Panc1 (cell line): ENCODE measurements around the gene TMEM131L. TPM values are rescaled to one million over a fixed set of nuclear protein-coding genes. Genes with fewer than 3 reads are reported as not detected.

Experiments
- ATAC-seq: fragments of 200-7000 bp; cut with Tn5 transposase; 2 replicates; pipeline ENCODE4 v1.9.1; 2020; ENCODE audit warnings: mild to moderate bottlenecking, moderate library complexity
- BruUV-seq: library from RNA; stranded (reverse); fragments of 400-500 nt; replicated peaks from 2 replicates; lab custom pipeline; 2021; lab: Mats Ljungman, UMichigan
- CTCF ChIA-PET: fragments of 300-600 bp; sonication (Branson Sonifier 250); formaldehyde crosslinking; loops from one replicate; lab custom pipeline; 2022; ENCODE audit warnings: antibody characterized with exemption; lab: Charles Lee
- POLR2A ChIA-PET: fragments of 300-600 bp; sonication (Branson Sonifier 250); formaldehyde crosslinking; loops from one replicate; lab custom pipeline; 2022; ENCODE audit warnings: antibody characterized with exemption; lab: Charles Lee
- DNase-seq: peaks from one replicate; pipeline ENCODE4 v3.0.0-alpha.2; 2010; ENCODE audit warnings: low read depth, low spot score
- H3K27ac ChIP-seq: 2 replicates; pipeline ENCODE4 v1.5.1; 2011; ENCODE audit warnings: mild to moderate bottlenecking, low read length, inconsistent platforms
- H3K27me3 ChIP-seq: fragments of 200-500 bp; sonication (Bioruptor generic); 2 replicates; pipeline ENCODE4 v1.6.0; 2014; ENCODE audit warnings: low read length, inconsistent platforms; ENCODE audit not compliant: control insufficient read depth, insufficient read depth
- H3K36me3 ChIP-seq: fragments of 200-500 bp; sonication (Bioruptor generic); 2 replicates; pipeline ENCODE4 v1.5.1; 2014; ENCODE audit warnings: inconsistent platforms, mild to moderate bottlenecking, low read length, moderate library complexity; ENCODE audit not compliant: control insufficient read depth, insufficient read depth
- H3K4me1 ChIP-seq: 2 replicates; pipeline ENCODE4 v1.5.1; 2011; ENCODE audit warnings: inconsistent platforms, mild to moderate bottlenecking, low read length, moderate library complexity; ENCODE audit not compliant: control insufficient read depth, insufficient read depth
- H3K4me3 ChIP-seq, 2 experiments: 2 replicates each; pipeline ENCODE4 v1.5.1; 2011 to 2012; ENCODE audit warnings: low read depth in 2 of 2, low read length in 2 of 2, mild to moderate bottlenecking in 2 of 2, inconsistent platforms in 1 of 2, moderate library complexity in 1 of 2
- H3K9me3 ChIP-seq: fragments of 200-500 bp; sonication (Bioruptor generic); 2 replicates; pipeline ENCODE4 v1.5.1; 2014; ENCODE audit warnings: low read depth, mild to moderate bottlenecking, inconsistent platforms, low read length, moderate library complexity; ENCODE audit not compliant: control insufficient read depth, insufficient read depth
- CTCF ChIP-seq: fragments of 450-650 bp; IDR thresholded peaks from 2 replicates; pipeline ENCODE4 v1.5.1; 2017; ENCODE audit warnings: mild to moderate bottlenecking
- POLR2AphosphoS5 ChIP-seq: IDR thresholded peaks from 2 replicates; pipeline ENCODE4 v1.6.1; 2012; ENCODE audit warnings: mild to moderate bottlenecking, low read depth, low read length, moderate library complexity
- REST ChIP-seq, 2 experiments: IDR thresholded peaks; 2 replicates each; pipeline ENCODE4 v1.6.1; 2011 to 2012; ENCODE audit warnings: low read depth in 2 of 2, control low read depth in 1 of 2, low read length in 1 of 2, mild to moderate bottlenecking in 1 of 2, moderate library complexity in 1 of 2; ENCODE audit not compliant: insufficient read depth in 1 of 2
- SIN3A ChIP-seq: IDR thresholded peaks from 2 replicates; pipeline ENCODE4 v1.6.1; 2012; ENCODE audit warnings: low read depth, mild to moderate bottlenecking, low read length, moderate library complexity, borderline replicate concordance; ENCODE audit not compliant: insufficient read depth
- TCF7L2 ChIP-seq: IDR thresholded peaks from 2 replicates; pipeline ENCODE4 v1.6.1; 2011; ENCODE audit warnings: mild to moderate bottlenecking, low read depth, low read length, inconsistent platforms
- in situ Hi-C: cut with HindIII; loops from 2 replicates; pipeline ENCODE4 v1.10.0; 2016; ENCODE audit warnings: low sequenced_read_pairs, low pct_unique_long_range_greater_than_20kb
- intact Hi-C: fragments of 100-400 bp; cut with micrococcal nuclease; formaldehyde crosslinking; loops from one replicate; pipeline ENCODE4 v1.10.0; 2022; ENCODE audit not compliant: unreplicated experiment
- total RNA-seq: library from RNA; stranded (reverse); gene quantifications from one replicate; pipeline ENCODE4 v1.2.1, GENCODE V29; 2021; ENCODE audit not compliant: unreplicated experiment

Gene TMEM131L
- total RNA-seq, 1 experiment from 2014 or later: 13.5 TPM

GRCh38 chr4:153485359-153485758, 19.2 kb downstream of the TMEM131L start:
- Histone ChIP-seq H3K27ac (no peak overlapping the region), H3K4me1 (peaks cover 20% of the 10 kb centered on the region), H3K27me3 (no peaks in the 10 kb centered on the region), H3K36me3 (no peaks in the 10 kb centered on the region), H3K9me3 (no peaks in the 10 kb centered on the region), H3K4me3 (no peak overlapping the region)
- DNase-seq (no peak), ATAC-seq (no peak)
- BruUV-seq: no TSS peak
- intact Hi-C loops (no loop called here), in situ Hi-C loops (no loop called here)
- CTCF ChIA-PET: no interaction called here
- TF ChIP-seq TCF7L2: no peak
- POLR2A ChIA-PET: no interaction called here

GRCh38 chr4:153485860-153486259, 19.7 kb downstream of the TMEM131L start:
- H3K27ac ChIP-seq: no peak overlapping the region
- POLR2A ChIA-PET: no interaction called here
- CTCF ChIA-PET: no interaction called here
- DNase-seq: no peak
- H3K36me3 ChIP-seq: no peaks in the 10 kb centered on the region
- in situ Hi-C loops: no loop called here
- no peaks in the 10 kb centered on the region for H3K9me3 ChIP-seq
- no peak for ATAC-seq
- no peak for TF ChIP-seq TCF7L2
- no peak for TF ChIP-seq SIN3A
- TF ChIP-seq POLR2AphosphoS5: no peak
- no peak for TF ChIP-seq REST (IDR thresholded peaks at IDR 0.05; ENCODE audit: insufficient read depth in 1 of 2, low read depth in 2 of 2, low read length in 1 of 2)
- TF ChIP-seq CTCF: no peak
- peaks cover 20% of the 10 kb centered on the region for H3K4me1 ChIP-seq
- no peaks in the 10 kb centered on the region for H3K27me3 ChIP-seq
- BruUV-seq: no TSS peak
- no peak overlapping the region for H3K4me3 ChIP-seq
- intact Hi-C loops: no loop called here

GRCh38 chr4:153486281-153487151, 20.4 kb downstream of the TMEM131L start:
- DNase-seq (peak; percentile 53), ATAC-seq (peak; percentile 77)
- in situ Hi-C loops (no loop called here), intact Hi-C loops (no loop called here)
- Histone ChIP-seq H3K9me3 (no peaks in the 10 kb centered on the region), H3K27me3 (no peaks in the 10 kb centered on the region), H3K27ac (no peak overlapping the region), H3K36me3 (no peaks in the 10 kb centered on the region), H3K4me3 (no peak overlapping the region), H3K4me1 (peaks cover 20% of the 10 kb centered on the region)
- no TSS peak for BruUV-seq
- POLR2A ChIA-PET: no interaction called here
- TF ChIP-seq TCF7L2 (no peak), REST (IDR thresholded peaks at IDR 0.05; ENCODE audit: insufficient read depth in 1 of 2, low read depth in 2 of 2, low read length in 1 of 2) (no peak), CTCF (no peak), POLR2AphosphoS5 (no peak), SIN3A (no peak)
- CTCF ChIA-PET: no interaction called here
